Fibroblast of lung (primary cell): ENCODE measurements around the gene SEMA6B. TPM values are rescaled to one million over a fixed set of nuclear protein-coding genes. Genes with fewer than 3 reads are reported as not detected.

Source experiments
- DNase-seq, 2 donors: peaks; one replicate each; pipeline versions ENCODE4 v3.0.0 to v3.0.0-alpha.2; 2010; ENCODE audit warnings: low read depth in 2 of 2
- H2AFZ ChIP-seq: 2 replicates; pipeline ENCODE4 v1.5.1; 2012; ENCODE audit warnings: low read length, control low read depth, inconsistent platforms
- H3K27ac ChIP-seq: 2 replicates; pipeline ENCODE4 v1.5.1; 2011; ENCODE audit warnings: low read length, control low read depth; ENCODE audit not compliant: insufficient read depth
- H3K27me3 ChIP-seq: 2 replicates; pipeline ENCODE4 v1.5.1; 2011; ENCODE audit warnings: mild to moderate bottlenecking, low read length; ENCODE audit not compliant: control insufficient read depth, insufficient read depth
- H3K36me3 ChIP-seq: 2 replicates; pipeline ENCODE4 v1.5.1; 2011; ENCODE audit warnings: low read length; ENCODE audit not compliant: control insufficient read depth, insufficient read depth
- H3K4me1 ChIP-seq: 2 replicates; pipeline ENCODE4 v1.5.1; 2011; ENCODE audit warnings: low read length; ENCODE audit not compliant: control insufficient read depth, insufficient read depth; ENCODE audit errors: extremely low read depth
- H3K4me2 ChIP-seq: 2 replicates; pipeline ENCODE4 v1.5.1; 2011; ENCODE audit warnings: low read length, control low read depth; ENCODE audit not compliant: insufficient read depth; ENCODE audit errors: extremely low read depth
- H3K4me3 ChIP-seq, 4 experiments: fragments of 200-600 bp in 1 of 4; sonication (generic) in 1 of 4; replicated peaks in 1 of 4; 2 replicates each; pipeline ENCODE4 v1.5.1; 2011 to 2016; ENCODE audit warnings: low read length in 4 of 4, low read depth in 3 of 4, mild to moderate bottlenecking in 3 of 4, control low read depth in 2 of 4, inconsistent platforms in 1 of 4, mixed read lengths in 1 of 4; ENCODE audit not compliant: insufficient read depth in 1 of 4; ENCODE audit errors: control extremely low read depth in 1 of 4
- H3K79me2 ChIP-seq: 2 replicates; pipeline ENCODE4 v1.5.1; 2012; ENCODE audit warnings: mild to moderate bottlenecking, low read length, inconsistent platforms; ENCODE audit not compliant: control insufficient read depth, insufficient read depth
- H3K9ac ChIP-seq: 2 replicates; pipeline ENCODE4 v1.5.1; 2011; ENCODE audit warnings: mild to moderate bottlenecking, low read length, control low read depth; ENCODE audit not compliant: insufficient read depth
- H3K9me3 ChIP-seq: 2 replicates; pipeline ENCODE4 v1.5.1; 2012; ENCODE audit warnings: low read depth, low read length; ENCODE audit not compliant: control insufficient read depth, insufficient read depth
- H4K20me1 ChIP-seq: 2 replicates; pipeline ENCODE4 v1.5.1; 2011; ENCODE audit warnings: low read length; ENCODE audit not compliant: control insufficient read depth, insufficient read depth; ENCODE audit errors: extremely low read depth
- CTCF ChIP-seq, 2 donors: IDR thresholded peaks in 1 of 2; conservative IDR thresholded peaks in 1 of 2; 1 replicate in 1 of 2; 2 replicates in 1 of 2; pipeline ENCODE4 v1.5.1; 2011 to 2012; ENCODE audit warnings: low read length in 2 of 2, control low read depth in 1 of 2, inconsistent platforms in 1 of 2, low read depth in 1 of 2, mild to moderate bottlenecking in 1 of 2
- EZH2 ChIP-seq: IDR thresholded peaks from 2 replicates; pipeline ENCODE4 v1.5.1; 2012; ENCODE audit warnings: low read length, control low read depth, mild to moderate bottlenecking; ENCODE audit errors: missing control alignments
- polyA plus RNA-seq, 2 donors: library from polyadenylated mRNA; depleted of rRNA in 1 of 2; stranded (reverse) in 1 of 2; unstranded in 1 of 2; fragments of >200 nt; gene quantifications; 2 replicates each; pipeline ENCODE4 v1.2.1, GENCODE V29; 2011 to 2012; ENCODE audit warnings: missing spikeins in 1 of 2
- total RNA-seq: library from RNA; depleted of rRNA; stranded (reverse); fragments of >200 nt; gene quantifications from 2 replicates; pipeline ENCODE4 v1.2.1, GENCODE V29; 2014

The SEMA6B gene
- total and polyA plus RNA-seq, 2 donors (not counting 1 experiment from before 2014, with no cell fraction given), result under 0.01 to 0.31 TPM

DNA sequence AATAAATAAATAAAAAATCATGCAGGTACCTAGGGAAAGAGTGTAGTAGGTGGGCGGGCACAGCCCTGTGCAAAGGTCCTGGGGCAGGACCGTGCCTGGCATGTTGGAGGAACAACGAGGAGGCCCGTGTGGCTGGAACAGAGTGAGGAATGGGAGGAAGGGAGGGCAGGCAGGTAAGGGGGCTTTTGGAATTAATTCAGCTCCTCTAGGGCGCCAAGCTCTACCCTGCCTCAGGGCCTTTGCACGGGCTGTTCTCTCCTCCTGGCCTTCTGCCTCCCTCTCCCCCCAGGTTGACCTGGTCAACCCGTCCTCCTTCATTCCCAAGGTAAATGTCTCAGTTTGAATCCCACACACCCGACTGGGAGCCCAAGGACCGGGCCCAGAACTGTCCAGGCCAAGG is 31.1 kb upstream of the SEMA6B start:
- H3K36me3 ChIP-seq, result no peaks in the 10 kb centered on the region
- peaks cover 8% of the 10 kb centered on the region for H3K27me3 ChIP-seq
- H3K4me3 ChIP-seq, result no peak overlapping the region
- H3K4me1 ChIP-seq, result no peaks in the 10 kb centered on the region
- H3K9ac ChIP-seq, result no peak overlapping the region
- TF ChIP-seq EZH2 (no peak), CTCF (conservative IDR thresholded peaks at IDR 0.05 in 1 of 2, IDR thresholded peaks at IDR 0.05 in 1 of 2; ENCODE audit: low read depth in 1 of 2, low read length in 2 of 2) (no peak)
- no peaks in the 10 kb centered on the region for H4K20me1 ChIP-seq
- H3K79me2 ChIP-seq, result no peaks in the 10 kb centered on the region
- no peak overlapping the region for H3K4me2 ChIP-seq
- H2AFZ ChIP-seq, result no peak overlapping the region
- no peak overlapping the region for H3K27ac ChIP-seq
- no peak for DNase-seq
- H3K9me3 ChIP-seq, result no peaks in the 10 kb centered on the region

- no peak overlapping the region for H3K4me2 ChIP-seq
- H3K79me2 ChIP-seq, result no peaks in the 10 kb centered on the region
- H3K27me3 ChIP-seq, result peaks cover 15% of the 10 kb centered on the region
- H3K27ac ChIP-seq, result no peak overlapping the region
- TF ChIP-seq CTCF (conservative IDR thresholded peaks at IDR 0.05 in 1 of 2, IDR thresholded peaks at IDR 0.05 in 1 of 2; ENCODE audit: low read depth in 1 of 2, low read length in 2 of 2), result peak; percentile 11 to 52
- no peak for TF ChIP-seq EZH2
- no peak for DNase-seq
- H4K20me1 ChIP-seq, result no peaks in the 10 kb centered on the region
- H2AFZ ChIP-seq, result no peak overlapping the region
- no peaks in the 10 kb centered on the region for H3K4me1 ChIP-seq
- no peak overlapping the region for H3K4me3 ChIP-seq
- H3K9me3 ChIP-seq, result no peaks in the 10 kb centered on the region
- H3K36me3 ChIP-seq, result no peaks in the 10 kb centered on the region
- H3K9ac ChIP-seq, result no peak overlapping the region
Measured at GRCh38 chr19:4589579-4590410, 30.3 kb upstream of the SEMA6B start.

DNA sequence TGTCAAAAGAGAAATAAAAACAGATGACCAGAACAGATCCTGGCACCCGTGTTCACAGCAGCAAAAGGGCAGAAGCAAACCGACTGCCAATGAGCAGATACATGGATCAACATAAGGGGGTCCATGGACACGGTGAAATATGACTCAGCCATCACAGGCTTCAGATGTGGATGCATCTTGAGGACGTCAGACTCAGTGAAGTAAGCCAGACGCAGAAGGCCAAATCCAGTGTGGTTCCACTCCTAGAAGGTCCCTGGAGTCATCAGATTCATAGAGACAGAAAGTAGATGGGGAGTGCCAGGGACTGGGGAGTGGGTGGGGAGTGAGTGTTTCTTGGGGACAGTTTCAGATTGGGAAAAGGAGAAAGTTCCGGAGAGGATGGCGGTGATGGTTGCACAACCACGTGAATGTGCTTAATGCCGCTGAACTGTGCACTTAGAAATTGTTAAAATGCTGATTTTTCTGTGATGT is 28.8 kb upstream of the SEMA6B start:
- Histone ChIP-seq H3K27me3 (peaks cover 21% of the 10 kb centered on the region), H3K27ac (no peak overlapping the region), H3K4me1 (no peaks in the 10 kb centered on the region), H3K36me3 (no peaks in the 10 kb centered on the region), H3K4me3 (no peak overlapping the region), H3K79me2 (no peaks in the 10 kb centered on the region), H2AFZ (no peak overlapping the region), H3K9ac (no peak overlapping the region), H3K4me2 (no peak overlapping the region), H3K9me3 (no peaks in the 10 kb centered on the region), H4K20me1 (no peaks in the 10 kb centered on the region)
- TF ChIP-seq CTCF (conservative IDR thresholded peaks at IDR 0.05 in 1 of 2, IDR thresholded peaks at IDR 0.05 in 1 of 2; ENCODE audit: low read depth in 1 of 2, low read length in 2 of 2) (no peak), EZH2 (no peak)
- no peak for DNase-seq
